Choroid plexus epithelial cell (primary cell): ENCODE measurements around the gene EEF1E1.
A peak's percentile ranks its signal among the peaks of the same experiment; 100 is the strongest.

Experiments
- DNase-seq: peaks from one replicate; pipeline ENCODE4 v3.0.0-alpha.2; 2010; ENCODE audit warnings: low read depth
- H3K4me3 ChIP-seq: 2 replicates; pipeline ENCODE4 v1.5.1; 2011; ENCODE audit warnings: low read depth, mild to moderate bottlenecking, control low read depth, low read length, moderate library complexity
- CTCF ChIP-seq: conservative IDR thresholded peaks from 2 replicates; pipeline ENCODE4 v1.5.1; 2011; ENCODE audit warnings: low read depth, mild to moderate bottlenecking, control low read depth, inconsistent platforms, low read length, moderate library complexity

The EEF1E1 gene

GRCh38 chr6:8108759-8109539, 6.6 kb upstream of the EEF1E1 start:
- DNase-seq = no peak
- no peak for TF ChIP-seq CTCF
- H3K4me3 ChIP-seq = no peak overlapping the region

- no peak for TF ChIP-seq CTCF
- no peak overlapping the region for H3K4me3 ChIP-seq
- peak; percentile 98 for DNase-seq
Measured at GRCh38 chr6:8108031-8108660, 5.8 kb upstream of the EEF1E1 start.

- TF ChIP-seq CTCF = no peak
- no peak for DNase-seq
- no peak overlapping the region for H3K4me3 ChIP-seq
Measured at GRCh38 chr6:8105791-8106190, 3.4 kb upstream of the EEF1E1 start.

- no peak for TF ChIP-seq CTCF
- H3K4me3 ChIP-seq = no peak overlapping the region
- DNase-seq = no peak
Measured at GRCh38 chr6:8103726-8104125, 1.4 kb upstream of the EEF1E1 start.

- no peak for TF ChIP-seq CTCF
- no peak for DNase-seq
- H3K4me3 ChIP-seq = no peak overlapping the region
Measured at GRCh38 chr6:8100159-8100854, 2.0 kb downstream of the EEF1E1 start.

GRCh38 chr6:8090650-8091049, 11.7 kb downstream of the EEF1E1 start:
- no peak for DNase-seq
- TF ChIP-seq CTCF = no peak
- H3K4me3 ChIP-seq = no peak overlapping the region
